GM12878 (cell line): ENCODE results near the gene ADAM10. TPM values are rescaled to one million over a fixed set of nuclear protein-coding genes. Genes with fewer than 3 reads are reported as not detected.

Experiments
- ATAC-seq: fragments of 200-7000 bp; cut with Tn5 transposase; 3 replicates; pipeline ENCODE4 v1.9.1; 2020; ENCODE audit warnings: mild to moderate bottlenecking, moderate library complexity
- BruUV-seq: library from RNA; stranded (reverse); fragments of 400-500 nt; replicated peaks from 2 replicates; lab custom pipeline; 2021; lab: Mats Ljungman, UMichigan
- CTCF ChIA-PET: fragments of 300-600 bp; sonication (Branson Sonifier 250); formaldehyde crosslinking; extraction: SDS; loops from one replicate; lab custom pipeline; 2021; ENCODE audit warnings: inconsistent platforms; lab: Yijun Ruan, JAX
- POLR2A ChIA-PET: fragments of 350-600 bp; formaldehyde crosslinking; extraction: SDS; loops from one replicate; lab custom pipeline; 2021; ENCODE audit warnings: inconsistent platforms; lab: Charles Lee
- RAD21 ChIA-PET: fragments of 300-600 bp; sonication (Branson Sonifier 250); formaldehyde crosslinking; loops from one replicate; lab custom pipeline; 2023; ENCODE audit warnings: antibody characterized with exemption; ENCODE audit not compliant: unreplicated experiment; lab: Charles Lee
- SMC1A ChIA-PET: fragments of 300-600 bp; sonication (Branson Sonifier 250); formaldehyde crosslinking; loops from one replicate; lab custom pipeline; 2023; ENCODE audit not compliant: unreplicated experiment, uncharacterized antibody; lab: Charles Lee
- DNase-seq: peaks from one replicate; pipeline ENCODE4 v3.0.0-alpha.2; 2011; ENCODE audit warnings: low read depth, low spot score
- FAIRE-seq: peaks from 3 replicates; lab custom pipeline; 2011; peaks lifted over from hg19 to GRCh38; lab: Jason Lieb, UNC
- H2AFZ ChIP-seq: 2 replicates; pipeline ENCODE4 v1.6.0; 2011; ENCODE audit warnings: low read depth, low read length, control low read depth; ENCODE audit not compliant: control insufficient read depth
- H3K27ac ChIP-seq: 2 replicates; pipeline ENCODE4 v1.5.1; 2011; ENCODE audit warnings: control low read depth; ENCODE audit not compliant: control insufficient read depth, insufficient read depth
- H3K27me3 ChIP-seq, 2 experiments: replicated peaks in 1 of 2; 2 replicates each; pipeline versions ENCODE4 v1.6.0 to v1.6.1; 2011; ENCODE audit warnings: low read length in 1 of 2; ENCODE audit not compliant: control insufficient read depth in 2 of 2, insufficient read depth in 2 of 2
- H3K36me3 ChIP-seq, 2 experiments: 2 replicates each; pipeline ENCODE4 v1.5.1; 2011; ENCODE audit warnings: low read length in 1 of 2; ENCODE audit not compliant: control insufficient read depth in 2 of 2, insufficient read depth in 2 of 2
- H3K4me1 ChIP-seq: 2 replicates; pipeline ENCODE4 v1.6.1; 2011; ENCODE audit warnings: mild to moderate bottlenecking, low read length, moderate library complexity, mixed read lengths; ENCODE audit not compliant: control insufficient read depth, insufficient read depth
- H3K4me2 ChIP-seq: 2 replicates; pipeline ENCODE4 v1.6.0; 2011; ENCODE audit warnings: control low read depth; ENCODE audit not compliant: control insufficient read depth, insufficient read depth
- H3K4me3 ChIP-seq: fragments of 200-600 bp; sonication (generic); 2 replicates; pipeline ENCODE4 v1.5.1; 2016
- H3K79me2 ChIP-seq: 2 replicates; pipeline ENCODE4 v1.6.0; 2011; ENCODE audit warnings: low read length; ENCODE audit not compliant: control insufficient read depth, insufficient read depth
- H3K9ac ChIP-seq: 2 replicates; pipeline ENCODE4 v1.8.0; 2011; ENCODE audit warnings: low read length, control low read depth, mixed read lengths; ENCODE audit not compliant: control insufficient read depth, insufficient read depth
- H3K9me3 ChIP-seq: replicated peaks from 3 replicates; pipeline ENCODE4 v1.5.1; 2011; ENCODE audit warnings: mild to moderate bottlenecking, low read length; ENCODE audit not compliant: control insufficient read depth, insufficient read depth
- H4K20me1 ChIP-seq: 2 replicates; pipeline ENCODE4 v1.6.0; 2011; ENCODE audit not compliant: control insufficient read depth, insufficient read depth
- MEF2A ChIP-seq: IDR thresholded peaks from 2 replicates; pipeline ENCODE4 v1.6.1; 2011; ENCODE audit warnings: low read depth, mild to moderate bottlenecking, low read length, moderate library complexity; ENCODE audit not compliant: insufficient read depth
- RAD21 ChIP-seq: IDR thresholded peaks from 2 replicates; pipeline ENCODE4 v1.6.1; 2011; ENCODE audit warnings: mild to moderate bottlenecking, low read depth, low read length, moderate library complexity; ENCODE audit not compliant: insufficient read depth
- RB1 ChIP-seq: fragments of 450-650 bp; formaldehyde crosslinking; IDR thresholded peaks from 2 replicates; pipeline ENCODE4 v1.6.1; 2017; ENCODE audit warnings: mild to moderate bottlenecking, borderline replicate concordance
- RUNX3 ChIP-seq: IDR thresholded peaks from 2 replicates; pipeline ENCODE4 v1.6.1; 2012; ENCODE audit warnings: low read length, inconsistent platforms
- SREBF1 ChIP-seq: IDR thresholded peaks from 2 replicates; pipeline ENCODE4 v1.6.1; 2012; ENCODE audit warnings: mild to moderate bottlenecking, low read length
- ZNF207 ChIP-seq: fragments of 450-650 bp; IDR thresholded peaks from 2 replicates; pipeline ENCODE4 v1.6.1; 2014; ENCODE audit warnings: antibody characterized with exemption, mild to moderate bottlenecking, borderline replicate concordance
- WGBS: methylation state at CpG from one replicate; pipeline ENCODE4 v1.1.6; 2016; ENCODE audit warnings: low lambda C conversion rate; ENCODE audit not compliant: insufficient replicate concordance, insufficient coverage; ENCODE audit errors: missing lambda C conversion rate; 5-methylcytosine and 5-hydroxymethylcytosine counted together
- in situ Hi-C: fragments of 300-500 bp; cut with MboI; formaldehyde crosslinking; loops from 9 replicates; pipeline ENCODE4 v1.14.3; 2018; ENCODE audit warnings: mixed read lengths
- intact Hi-C: fragments of 100-400 bp; cut with micrococcal nuclease; formaldehyde crosslinking; loops from one replicate; pipeline ENCODE4 v1.14.2; 2022; ENCODE audit not compliant: unreplicated experiment
- polyA plus RNA-seq, 11 experiments: library from polyadenylated mRNA; depleted of rRNA in 4 of 11; unstranded in 6 of 11; stranded (reverse) in 5 of 11; fragments of >200 nt; fragmentation: Nextera tagmentation in 4 of 11; fragmentation: Illumina TruSeq in 1 of 11; extraction: Ambion mirVana in 4 of 11; extraction: Trizol in 1 of 11; gene quantifications; 1 replicate in 1 of 11; 2 replicates in 10 of 11; pipeline versions ENCODE4 v1.2.1 to v1.2.3, GENCODE V29; 2011 to 2016; ENCODE audit warnings: inconsistent platforms in 2 of 11, missing spikeins in 2 of 11, low read depth in 1 of 11
- total RNA-seq, 4 experiments: library from RNA; depleted of rRNA in 3 of 4; stranded (reverse); fragments of >200 nt in 3 of 4; fragmentation: Illumina TruSeq in 1 of 4; extraction: Trizol in 1 of 4; gene quantifications; 2 replicates each; pipeline versions ENCODE4 v1.2.1 to v1.2.3, GENCODE V29; 2013 to 2021
- TF ChIP-seq, protein P1 (sequence below): fragments of 450-650 bp; IDR thresholded peaks from 2 replicates; pipeline ENCODE4 v1.6.1; 2017; ENCODE audit warnings: borderline replicate concordance
- TF ChIP-seq, protein P2 (sequence below): fragments of 450-650 bp; IDR thresholded peaks from 2 replicates; pipeline ENCODE4 v1.6.1; 2017; ENCODE audit warnings: mild to moderate bottlenecking
- TF ChIP-seq, protein P3 (sequence below): IDR thresholded peaks from 2 replicates; pipeline ENCODE4 v1.6.1; 2012; ENCODE audit warnings: improper control_type of control experiment, low read depth, low read length; ENCODE audit not compliant: insufficient replicate concordance
- TF ChIP-seq, protein P4 (sequence below): IDR thresholded peaks from 2 replicates; pipeline ENCODE4 v1.6.1; 2012; ENCODE audit warnings: low read depth, low read length, improper control_type of control experiment

Gene ADAM10
- total and polyA plus RNA-seq, 10 of the 15 experiments (the other 5 are each of a cell fraction or from before 2014, with no cell fraction given), result 10.0 to 88.9 (median 51.7) TPM

DNA sequence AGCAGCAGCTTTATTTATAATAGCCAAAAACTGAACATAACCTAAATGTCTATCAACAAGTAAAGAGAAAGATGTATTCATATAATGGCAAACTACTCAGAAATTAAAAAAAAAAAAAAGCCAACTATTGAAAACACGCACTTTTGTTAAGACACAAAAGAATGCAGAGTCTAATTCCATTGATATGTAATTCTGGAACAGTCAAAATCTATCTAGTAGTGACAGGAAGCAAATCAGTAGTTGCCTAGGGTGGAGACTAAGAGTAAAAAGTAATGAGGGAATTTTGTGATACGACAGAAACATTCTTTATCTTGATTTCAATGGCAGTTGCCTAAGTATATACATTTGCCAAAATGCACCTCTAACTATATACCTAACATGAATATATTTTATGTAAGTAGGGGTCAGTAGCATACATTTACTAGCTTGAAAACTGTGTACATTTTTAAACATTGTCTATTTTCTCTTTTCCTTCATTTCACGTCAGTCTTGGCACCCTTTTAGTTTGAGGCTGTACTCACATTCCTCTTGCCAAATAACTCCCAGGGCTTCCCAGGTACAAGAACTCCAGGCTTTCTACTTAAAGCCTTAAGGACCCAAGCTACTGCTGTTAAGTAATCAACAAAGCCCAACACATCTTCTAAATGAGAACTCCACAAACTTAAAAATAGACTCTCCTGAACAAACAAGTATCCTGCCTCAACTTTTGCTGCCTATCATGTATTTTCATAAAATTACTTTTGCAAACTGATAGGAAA lies 54.7 kb downstream of the ADAM10 start (continued):
- TF ChIP-seq, protein P1, sequence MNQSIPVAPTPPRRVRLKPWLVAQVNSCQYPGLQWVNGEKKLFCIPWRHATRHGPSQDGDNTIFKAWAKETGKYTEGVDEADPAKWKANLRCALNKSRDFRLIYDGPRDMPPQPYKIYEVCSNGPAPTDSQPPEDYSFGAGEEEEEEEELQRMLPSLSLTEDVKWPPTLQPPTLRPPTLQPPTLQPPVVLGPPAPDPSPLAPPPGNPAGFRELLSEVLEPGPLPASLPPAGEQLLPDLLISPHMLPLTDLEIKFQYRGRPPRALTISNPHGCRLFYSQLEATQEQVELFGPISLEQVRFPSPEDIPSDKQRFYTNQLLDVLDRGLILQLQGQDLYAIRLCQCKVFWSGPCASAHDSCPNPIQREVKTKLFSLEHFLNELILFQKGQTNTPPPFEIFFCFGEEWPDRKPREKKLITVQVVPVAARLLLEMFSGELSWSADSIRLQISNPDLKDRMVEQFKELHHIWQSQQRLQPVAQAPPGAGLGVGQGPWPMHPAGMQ, result no peak

DNA sequence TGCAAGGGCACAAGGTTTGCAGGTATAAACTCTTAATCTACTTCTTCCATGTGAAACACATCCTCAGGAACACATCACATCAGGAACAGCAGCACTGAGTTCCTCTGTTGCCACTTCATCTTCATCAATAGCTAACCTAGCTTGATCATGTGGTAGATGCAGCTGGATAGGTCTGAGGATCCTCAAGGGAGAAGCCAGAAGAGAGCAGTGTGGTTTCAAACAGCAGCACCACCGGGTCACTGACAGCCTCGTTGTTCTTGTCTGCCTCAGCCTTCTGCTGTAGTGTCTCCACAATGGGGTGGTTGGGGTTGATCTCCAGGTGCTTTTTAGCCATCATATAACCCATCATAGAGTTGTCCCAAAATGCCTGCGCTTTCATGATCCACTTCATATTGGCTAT lies 58.8 kb downstream of the ADAM10 start:
- no TSS peak for BruUV-seq
- WGBS, result 31% methylated on average over 3 of the region's 3 CpGs
- Histone ChIP-seq H3K9ac (no peak overlapping the region), H3K4me3 (no peak overlapping the region), H3K4me2 (no peak overlapping the region), H3K36me3 (peaks cover 0 to 11% of the 10 kb centered on the region in 2 experiments; a peak in 3 of 4 replicates), H3K27ac (no peak overlapping the region), H3K27me3 (no peaks in the 10 kb centered on the region), H3K9me3 (no peaks in the 10 kb centered on the region)
- ChIA-PET CTCF (interaction anchor here (0.6 to 1.4 kb wide), 2 partner anchors 37 to 67 kb away, joined by 3 read pairs; no protein-coding TSS in a partner anchor), RAD21 (no interaction called here), POLR2A (no interaction called here)
- ATAC-seq (no peak; the same call in 2 of the 3 replicates), DNase-seq (no peak)
- intact Hi-C loops, result no loop called here
- TF ChIP-seq RAD21, result 0 out of 2 replicates have a peak, but pooled peaks have one; percentile 17
- TF ChIP-seq, protein P2, sequence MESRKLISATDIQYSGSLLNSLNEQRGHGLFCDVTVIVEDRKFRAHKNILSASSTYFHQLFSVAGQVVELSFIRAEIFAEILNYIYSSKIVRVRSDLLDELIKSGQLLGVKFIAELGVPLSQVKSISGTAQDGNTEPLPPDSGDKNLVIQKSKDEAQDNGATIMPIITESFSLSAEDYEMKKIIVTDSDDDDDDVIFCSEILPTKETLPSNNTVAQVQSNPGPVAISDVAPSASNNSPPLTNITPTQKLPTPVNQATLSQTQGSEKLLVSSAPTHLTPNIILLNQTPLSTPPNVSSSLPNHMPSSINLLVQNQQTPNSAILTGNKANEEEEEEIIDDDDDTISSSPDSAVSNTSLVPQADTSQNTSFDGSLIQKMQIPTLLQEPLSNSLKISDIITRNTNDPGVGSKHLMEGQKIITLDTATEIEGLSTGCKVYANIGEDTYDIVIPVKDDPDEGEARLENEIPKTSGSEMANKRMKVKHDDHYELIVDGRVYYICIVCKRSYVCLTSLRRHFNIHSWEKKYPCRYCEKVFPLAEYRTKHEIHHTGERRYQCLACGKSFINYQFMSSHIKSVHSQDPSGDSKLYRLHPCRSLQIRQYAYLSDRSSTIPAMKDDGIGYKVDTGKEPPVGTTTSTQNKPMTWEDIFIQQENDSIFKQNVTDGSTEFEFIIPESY, result no peak
- TF ChIP-seq, protein P3, sequence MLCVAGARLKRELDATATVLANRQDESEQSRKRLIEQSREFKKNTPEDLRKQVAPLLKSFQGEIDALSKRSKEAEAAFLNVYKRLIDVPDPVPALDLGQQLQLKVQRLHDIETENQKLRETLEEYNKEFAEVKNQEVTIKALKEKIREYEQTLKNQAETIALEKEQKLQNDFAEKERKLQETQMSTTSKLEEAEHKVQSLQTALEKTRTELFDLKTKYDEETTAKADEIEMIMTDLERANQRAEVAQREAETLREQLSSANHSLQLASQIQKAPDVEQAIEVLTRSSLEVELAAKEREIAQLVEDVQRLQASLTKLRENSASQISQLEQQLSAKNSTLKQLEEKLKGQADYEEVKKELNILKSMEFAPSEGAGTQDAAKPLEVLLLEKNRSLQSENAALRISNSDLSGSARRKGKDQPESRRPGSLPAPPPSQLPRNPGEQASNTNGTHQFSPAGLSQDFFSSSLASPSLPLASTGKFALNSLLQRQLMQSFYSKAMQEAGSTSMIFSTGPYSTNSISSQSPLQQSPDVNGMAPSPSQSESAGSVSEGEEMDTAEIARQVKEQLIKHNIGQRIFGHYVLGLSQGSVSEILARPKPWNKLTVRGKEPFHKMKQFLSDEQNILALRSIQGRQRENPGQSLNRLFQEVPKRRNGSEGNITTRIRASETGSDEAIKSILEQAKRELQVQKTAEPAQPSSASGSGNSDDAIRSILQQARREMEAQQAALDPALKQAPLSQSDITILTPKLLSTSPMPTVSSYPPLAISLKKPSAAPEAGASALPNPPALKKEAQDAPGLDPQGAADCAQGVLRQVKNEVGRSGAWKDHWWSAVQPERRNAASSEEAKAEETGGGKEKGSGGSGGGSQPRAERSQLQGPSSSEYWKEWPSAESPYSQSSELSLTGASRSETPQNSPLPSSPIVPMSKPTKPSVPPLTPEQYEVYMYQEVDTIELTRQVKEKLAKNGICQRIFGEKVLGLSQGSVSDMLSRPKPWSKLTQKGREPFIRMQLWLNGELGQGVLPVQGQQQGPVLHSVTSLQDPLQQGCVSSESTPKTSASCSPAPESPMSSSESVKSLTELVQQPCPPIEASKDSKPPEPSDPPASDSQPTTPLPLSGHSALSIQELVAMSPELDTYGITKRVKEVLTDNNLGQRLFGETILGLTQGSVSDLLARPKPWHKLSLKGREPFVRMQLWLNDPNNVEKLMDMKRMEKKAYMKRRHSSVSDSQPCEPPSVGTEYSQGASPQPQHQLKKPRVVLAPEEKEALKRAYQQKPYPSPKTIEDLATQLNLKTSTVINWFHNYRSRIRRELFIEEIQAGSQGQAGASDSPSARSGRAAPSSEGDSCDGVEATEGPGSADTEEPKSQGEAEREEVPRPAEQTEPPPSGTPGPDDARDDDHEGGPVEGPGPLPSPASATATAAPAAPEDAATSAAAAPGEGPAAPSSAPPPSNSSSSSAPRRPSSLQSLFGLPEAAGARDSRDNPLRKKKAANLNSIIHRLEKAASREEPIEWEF, result no peak
- 0 out of 2 replicates have a peak, but pooled peaks have one; percentile 12 for TF ChIP-seq RUNX3
- TF ChIP-seq, protein P4, sequence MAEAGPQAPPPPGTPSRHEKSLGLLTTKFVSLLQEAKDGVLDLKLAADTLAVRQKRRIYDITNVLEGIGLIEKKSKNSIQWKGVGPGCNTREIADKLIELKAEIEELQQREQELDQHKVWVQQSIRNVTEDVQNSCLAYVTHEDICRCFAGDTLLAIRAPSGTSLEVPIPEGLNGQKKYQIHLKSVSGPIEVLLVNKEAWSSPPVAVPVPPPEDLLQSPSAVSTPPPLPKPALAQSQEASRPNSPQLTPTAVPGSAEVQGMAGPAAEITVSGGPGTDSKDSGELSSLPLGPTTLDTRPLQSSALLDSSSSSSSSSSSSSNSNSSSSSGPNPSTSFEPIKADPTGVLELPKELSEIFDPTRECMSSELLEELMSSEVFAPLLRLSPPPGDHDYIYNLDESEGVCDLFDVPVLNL, result no peak
- no peak for TF ChIP-seq RB1
- no peak for TF ChIP-seq SREBF1
- no peak for TF ChIP-seq ZNF207
- no peak for TF ChIP-seq MEF2A
- TF ChIP-seq, all 136 proteins: peak for 2
- FAIRE-seq, result peak; percentile 38
- SMC1A ChIA-PET, result interaction anchor here (1.0 kb wide), 1 partner anchor 18 kb away, joined by 3 read pairs; no protein-coding TSS in a partner anchor
- H3K79me2 ChIP-seq, result peaks cover 20% of the 10 kb centered on the region
- in situ Hi-C loops, result no loop called here
- no peak overlapping the region for H2AFZ ChIP-seq
- no peaks in the 10 kb centered on the region for H3K4me1 ChIP-seq
- H4K20me1 ChIP-seq, result no peaks in the 10 kb centered on the region
